Caco-2 (cell line): ENCODE measurements around the gene ANKRD28. TPM values are rescaled to one million over a fixed set of nuclear protein-coding genes. Genes with fewer than 3 reads are reported as not detected.

Experiments
- BruUV-seq: library from RNA; stranded (reverse); fragments of 400-500 nt; replicated peaks from 2 replicates; lab custom pipeline; 2021; lab: Mats Ljungman, UMichigan
- CTCF ChIA-PET: fragments of 300-600 bp; sonication (Branson Sonifier 250); formaldehyde crosslinking; loops from one replicate; lab custom pipeline; 2022; ENCODE audit warnings: antibody characterized with exemption; lab: Charles Lee
- POLR2A ChIA-PET: fragments of 300-600 bp; sonication (Branson Sonifier 250); formaldehyde crosslinking; loops from one replicate; lab custom pipeline; 2022; ENCODE audit warnings: antibody characterized with exemption; lab: Charles Lee
- DNase-seq, 2 experiments: peaks; one replicate each; pipeline versions ENCODE4 v3.0.0 to v3.0.0-alpha.2; 2020 to 2022
- H3K27me3 ChIP-seq: replicated peaks from 2 replicates; pipeline ENCODE4 v1.6.0; 2011; ENCODE audit warnings: low read length; ENCODE audit not compliant: control insufficient read depth, insufficient read depth
- H3K36me3 ChIP-seq: 2 replicates; pipeline ENCODE4 v1.5.1; 2011; ENCODE audit warnings: low read length; ENCODE audit not compliant: control insufficient read depth, insufficient read depth
- H3K4me1 ChIP-seq: fragments of 250-450 bp; sonication (Bioruptor Pico); 2 replicates; pipeline ENCODE4 v1.5.1; 2020; ENCODE audit warnings: mild to moderate bottlenecking
- H3K4me3 ChIP-seq: 2 replicates; pipeline ENCODE4 v1.5.1; 2011; ENCODE audit warnings: low read depth, mild to moderate bottlenecking, control low read depth, low read length
- H3K9me3 ChIP-seq: fragments of 250-450 bp; sonication (Bioruptor Pico); 2 replicates; pipeline ENCODE4 v1.5.1; 2020; ENCODE audit warnings: mild to moderate bottlenecking, moderate library complexity
- H3K27ac Mint-ChIP-seq: one replicate; pipeline ENCODE4 v1.8.0; 2022; ENCODE audit warnings: mixed read lengths; ENCODE audit not compliant: unreplicated experiment
- H3K27me3 Mint-ChIP-seq: one replicate; pipeline ENCODE4 v1.8.0; 2022; ENCODE audit warnings: mixed read lengths; ENCODE audit not compliant: insufficient read depth, unreplicated experiment
- H3K36me3 Mint-ChIP-seq: one replicate; pipeline ENCODE4 v1.8.0; 2022; ENCODE audit warnings: mild to moderate bottlenecking, mixed read lengths; ENCODE audit not compliant: insufficient read depth, unreplicated experiment
- H3K4me1 Mint-ChIP-seq: one replicate; pipeline ENCODE4 v1.8.0; 2022; ENCODE audit warnings: low read depth, mixed read lengths; ENCODE audit not compliant: unreplicated experiment
- H3K4me3 Mint-ChIP-seq: one replicate; pipeline ENCODE4 v1.8.0; 2022; ENCODE audit warnings: mild to moderate bottlenecking, moderate library complexity, mixed read lengths; ENCODE audit not compliant: unreplicated experiment
- H3K9me3 Mint-ChIP-seq: one replicate; pipeline ENCODE4 v1.8.0; 2022; ENCODE audit warnings: mixed read lengths; ENCODE audit not compliant: unreplicated experiment
- intact Hi-C: fragments of 100-400 bp; cut with micrococcal nuclease; formaldehyde crosslinking; loops from one replicate; pipeline ENCODE4 v1.10.0; 2022; ENCODE audit not compliant: unreplicated experiment
- total RNA-seq: library from RNA; stranded (reverse); gene quantifications from 2 replicates; pipeline ENCODE4 v1.2.3, GENCODE V29; 2022
- TF ChIP-seq, protein P1 (sequence below), 2 experiments: fragments of 200-600 bp in 1 of 2; IDR thresholded peaks; 1 replicate in 1 of 2; 2 replicates in 1 of 2; pipeline versions ENCODE4 v1.5.1 to v1.8.0; 2011 to 2022; ENCODE audit warnings: antibody characterized with exemption in 1 of 2, control low read depth in 1 of 2, inconsistent platforms in 1 of 2, low read depth in 1 of 2, low read length in 1 of 2, mild to moderate bottlenecking in 1 of 2, moderate library complexity in 1 of 2; ENCODE audit not compliant: insufficient read depth in 1 of 2, severe bottlenecking in 1 of 2, unreplicated experiment in 1 of 2

The ANKRD28 gene
- total RNA-seq, 1 experiment from 2014 or later = 37.2 TPM

DNA sequence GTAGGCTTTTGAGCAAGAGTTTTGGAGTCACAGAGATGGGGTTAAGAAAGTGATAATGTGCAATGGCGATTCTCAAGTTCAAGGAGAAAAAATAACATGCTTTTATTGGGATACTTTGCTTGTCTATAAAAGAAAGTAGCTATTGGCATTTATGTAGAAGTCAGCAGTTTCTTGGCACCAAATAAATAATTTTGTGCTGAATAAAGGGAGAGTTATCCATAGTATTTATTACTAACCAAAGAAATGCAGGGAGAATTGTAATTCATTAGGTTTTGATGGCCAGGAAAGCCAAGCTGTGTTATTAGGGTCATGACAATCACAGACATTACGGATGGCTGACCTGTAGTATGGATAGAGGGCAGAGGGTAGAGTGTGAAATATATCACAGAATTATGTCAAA is 163.1 kb downstream of the ANKRD28 start:
- no peaks in the 10 kb centered on the region for H3K4me1 Mint-ChIP-seq
- intact Hi-C loops = no loop called here
- H3K27ac Mint-ChIP-seq = no peak overlapping the region
- BruUV-seq = no TSS peak
- no peaks in the 10 kb centered on the region for H3K27me3 Mint-ChIP-seq
- TF ChIP-seq, protein P1, sequence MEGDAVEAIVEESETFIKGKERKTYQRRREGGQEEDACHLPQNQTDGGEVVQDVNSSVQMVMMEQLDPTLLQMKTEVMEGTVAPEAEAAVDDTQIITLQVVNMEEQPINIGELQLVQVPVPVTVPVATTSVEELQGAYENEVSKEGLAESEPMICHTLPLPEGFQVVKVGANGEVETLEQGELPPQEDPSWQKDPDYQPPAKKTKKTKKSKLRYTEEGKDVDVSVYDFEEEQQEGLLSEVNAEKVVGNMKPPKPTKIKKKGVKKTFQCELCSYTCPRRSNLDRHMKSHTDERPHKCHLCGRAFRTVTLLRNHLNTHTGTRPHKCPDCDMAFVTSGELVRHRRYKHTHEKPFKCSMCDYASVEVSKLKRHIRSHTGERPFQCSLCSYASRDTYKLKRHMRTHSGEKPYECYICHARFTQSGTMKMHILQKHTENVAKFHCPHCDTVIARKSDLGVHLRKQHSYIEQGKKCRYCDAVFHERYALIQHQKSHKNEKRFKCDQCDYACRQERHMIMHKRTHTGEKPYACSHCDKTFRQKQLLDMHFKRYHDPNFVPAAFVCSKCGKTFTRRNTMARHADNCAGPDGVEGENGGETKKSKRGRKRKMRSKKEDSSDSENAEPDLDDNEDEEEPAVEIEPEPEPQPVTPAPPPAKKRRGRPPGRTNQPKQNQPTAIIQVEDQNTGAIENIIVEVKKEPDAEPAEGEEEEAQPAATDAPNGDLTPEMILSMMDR (IDR thresholded peaks at IDR 0.05; ENCODE audit: insufficient read depth in 1 of 2, low read depth in 1 of 2, low read length in 1 of 2, severe bottlenecking in 1 of 2, unreplicated experiment in 1 of 2) = no peak
- Histone ChIP-seq H3K4me1 (no peaks in the 10 kb centered on the region), H3K27me3 (no peaks in the 10 kb centered on the region), H3K36me3 (no peaks in the 10 kb centered on the region), H3K9me3 (no peaks in the 10 kb centered on the region), H3K4me3 (no peak overlapping the region)
- H3K36me3 Mint-ChIP-seq = no peaks in the 10 kb centered on the region
- no peaks in the 10 kb centered on the region for H3K9me3 Mint-ChIP-seq
- no peak for DNase-seq
- POLR2A ChIA-PET = no interaction called here
- CTCF ChIA-PET = no interaction called here
- no peak overlapping the region for H3K4me3 Mint-ChIP-seq

DNA sequence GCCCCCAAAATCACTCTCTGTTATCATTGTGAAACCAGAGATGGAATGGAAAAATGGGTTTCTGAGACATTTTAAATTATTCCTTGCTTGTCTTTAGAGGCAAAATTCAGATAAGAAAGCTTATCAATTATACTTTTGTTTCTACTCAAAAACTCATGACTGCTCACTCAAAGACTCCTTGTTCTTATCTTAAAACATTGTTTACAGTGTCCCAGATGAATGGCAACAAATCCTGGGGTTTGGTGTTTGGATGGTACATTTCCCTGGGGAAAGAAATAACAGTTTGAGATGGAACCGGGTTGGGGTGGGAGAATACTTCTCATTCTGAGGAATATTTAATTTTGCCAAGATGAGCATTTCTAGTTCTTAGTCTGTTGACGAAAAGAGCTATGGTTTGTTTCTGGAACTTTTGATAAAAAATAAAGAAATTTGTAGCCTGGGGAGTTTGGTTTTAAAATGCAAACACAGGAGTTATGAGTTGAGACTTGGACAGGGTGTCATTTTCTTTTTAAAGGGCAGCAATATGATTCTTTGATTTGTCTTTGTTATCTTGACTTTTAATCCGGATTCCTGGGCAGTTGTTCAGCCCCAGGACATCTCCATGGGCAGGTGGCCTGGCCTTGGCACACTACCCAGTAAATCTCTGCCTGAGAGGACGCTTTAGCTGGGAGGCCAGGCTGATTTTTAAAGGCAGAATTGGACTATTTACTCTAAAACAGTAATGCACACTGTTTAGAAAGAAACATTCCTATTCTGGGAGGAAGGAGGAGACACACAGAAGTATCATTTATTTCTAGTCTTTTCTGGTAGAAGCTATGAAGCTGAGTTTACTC is 163.8 kb downstream of the ANKRD28 start:
- TF ChIP-seq, protein P1 (IDR thresholded peaks at IDR 0.05; ENCODE audit: insufficient read depth in 1 of 2, low read depth in 1 of 2, low read length in 1 of 2, severe bottlenecking in 1 of 2, unreplicated experiment in 1 of 2) = no peak
- POLR2A ChIA-PET = no interaction called here
- intact Hi-C loops = no loop called here
- Histone ChIP-seq H3K9me3 (no peaks in the 10 kb centered on the region), H3K27me3 (no peaks in the 10 kb centered on the region), H3K4me1 (no peaks in the 10 kb centered on the region), H3K36me3 (no peaks in the 10 kb centered on the region), H3K4me3 (no peak overlapping the region)
- no peak for DNase-seq
- no TSS peak for BruUV-seq
- H3K36me3 Mint-ChIP-seq = no peaks in the 10 kb centered on the region
- no peak overlapping the region for H3K27ac Mint-ChIP-seq
- no peak overlapping the region for H3K4me3 Mint-ChIP-seq
- CTCF ChIA-PET = no interaction called here
- H3K27me3 Mint-ChIP-seq = no peaks in the 10 kb centered on the region
- H3K9me3 Mint-ChIP-seq = no peaks in the 10 kb centered on the region
- H3K4me1 Mint-ChIP-seq = no peaks in the 10 kb centered on the region

DNA sequence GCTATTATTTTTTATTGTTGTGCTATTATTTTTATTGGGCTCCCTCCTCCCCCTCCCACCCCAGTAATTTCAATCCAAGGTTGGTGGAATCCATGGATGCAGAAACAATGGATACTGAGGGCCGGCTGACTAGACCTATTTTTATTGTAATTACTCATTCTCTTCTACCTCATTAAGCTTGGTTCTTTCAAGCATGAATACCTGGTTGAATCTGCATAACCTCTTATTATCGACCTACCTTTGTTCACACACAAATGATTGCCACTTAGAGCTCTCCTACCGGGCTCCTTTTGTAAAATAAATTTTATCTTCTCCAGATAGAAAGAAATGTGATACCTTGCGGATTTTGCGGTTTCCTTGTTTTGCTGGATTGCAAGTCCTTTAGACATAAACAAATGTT is 164.6 kb downstream of the ANKRD28 start:
- Mint-ChIP-seq H3K27ac (no peak overlapping the region), H3K36me3 (no peaks in the 10 kb centered on the region), H3K4me1 (no peaks in the 10 kb centered on the region), H3K27me3 (no peaks in the 10 kb centered on the region), H3K4me3 (no peak overlapping the region), H3K9me3 (no peaks in the 10 kb centered on the region)
- no TSS peak for BruUV-seq
- ChIA-PET CTCF (no interaction called here), POLR2A (no interaction called here)
- no peak for DNase-seq
- Histone ChIP-seq H3K4me1 (no peaks in the 10 kb centered on the region), H3K36me3 (no peaks in the 10 kb centered on the region), H3K9me3 (no peaks in the 10 kb centered on the region), H3K27me3 (no peaks in the 10 kb centered on the region), H3K4me3 (no peak overlapping the region)
- intact Hi-C loops = no loop called here
- TF ChIP-seq, protein P1 (IDR thresholded peaks at IDR 0.05; ENCODE audit: insufficient read depth in 1 of 2, low read depth in 1 of 2, low read length in 1 of 2, severe bottlenecking in 1 of 2, unreplicated experiment in 1 of 2) = no peak
